AG10803 (cell line): ENCODE results near the gene INSC.

Source experiments
- DNase-seq: peaks from one replicate; pipeline ENCODE4 v3.0.0; 2010; ENCODE audit warnings: low read depth
- H3K4me3 ChIP-seq: 2 replicates; pipeline ENCODE4 v1.5.1; 2011; ENCODE audit warnings: mild to moderate bottlenecking, low read length, control low read depth
- CTCF ChIP-seq: conservative IDR thresholded peaks from 2 replicates; pipeline ENCODE4 v1.5.1; 2011; ENCODE audit warnings: mild to moderate bottlenecking, low read length, control low read depth, inconsistent platforms

INSC gene

GRCh38 chr11:15171956-15172355 lies 57.2 kb downstream of the INSC start:
- H3K4me3 ChIP-seq, result no peak overlapping the region
- no peak for DNase-seq
- no peak for TF ChIP-seq CTCF

- no peak overlapping the region for H3K4me3 ChIP-seq
- no peak for DNase-seq
- no peak for TF ChIP-seq CTCF
These were observed 61.1 kb downstream of the INSC start for GRCh38 chr11:15175831-15176230.

GRCh38 chr11:15176646-15177163 lies 62.0 kb downstream of the INSC start:
- no peak overlapping the region for H3K4me3 ChIP-seq
- no peak for DNase-seq
- no peak for TF ChIP-seq CTCF

GRCh38 chr11:15177491-15177890 lies 62.8 kb downstream of the INSC start:
- H3K4me3 ChIP-seq, result no peak overlapping the region
- TF ChIP-seq CTCF, result no peak
- DNase-seq, result no peak

- TF ChIP-seq CTCF, result no peak
- H3K4me3 ChIP-seq, result no peak overlapping the region
- peak; percentile 27 for DNase-seq
These were observed 63.5 kb downstream of the INSC start for GRCh38 chr11:15178214-15178613.

- DNase-seq, result peak; percentile 94
- TF ChIP-seq CTCF, result no peak
- no peak overlapping the region for H3K4me3 ChIP-seq
These were observed 64.4 kb downstream of the INSC start for GRCh38 chr11:15179167-15179566.

- no peak for TF ChIP-seq CTCF
These were observed 65.6 kb downstream of the INSC start for GRCh38 chr11:15180212-15180792.

More at GRCh38 chr11:15180212-15180792, 65.6 kb downstream of the INSC start:
- H3K4me3 ChIP-seq, result no peak overlapping the region
- peak; percentile 82 for DNase-seq
